ENCODE results near the gene ILF2. TPM values are rescaled to one million over a fixed set of nuclear protein-coding genes. Genes with fewer than 3 reads are reported as not detected.

Gene ILF2
- polyA plus RNA-seq, 1 donor (not counting 4 experiments of a cell fraction or from before 2014, with no cell fraction given) = 232 TPM

- no peaks in the 10 kb centered on the region for H4K20me1 ChIP-seq (ENCODE audit: control insufficient read depth, extremely low read depth, insufficient read depth, low read length)
- FAIRE-seq (no peak), DNase-seq (ENCODE audit: low read depth, low spot score) (no peak)
- TF ChIP-seq EZH2 (IDR thresholded peaks at IDR 0.05; ENCODE audit: low read length) (no peak), CTCF (optimal IDR thresholded peaks at IDR 0.05 in 1 of 3, IDR thresholded peaks at IDR 0.05 in 1 of 3, conservative IDR thresholded peaks at IDR 0.05 in 1 of 3; ENCODE audit: extremely low read depth in 1 of 3, insufficient read depth in 2 of 3, low read length in 3 of 3) (no peak)
- no peak overlapping the region for H3K27ac ChIP-seq (ENCODE audit: control insufficient read depth, insufficient read depth, low read length)
- H3K9me1 ChIP-seq (ENCODE audit: control insufficient read depth, extremely low read depth, insufficient read depth, low read length) = no peaks in the 10 kb centered on the region
- H3K79me2 ChIP-seq (ENCODE audit: control insufficient read depth, insufficient read depth, low read length) = no peaks in the 10 kb centered on the region
- peaks cover 31% of the 10 kb centered on the region for H3K27me3 ChIP-seq (ENCODE audit: control insufficient read depth, extremely low read depth, insufficient read depth, low read length)
- no peak overlapping the region for H3K9ac ChIP-seq (ENCODE audit: control insufficient read depth, extremely low read depth, insufficient read depth, low read length)
- peaks cover 2% of the 10 kb centered on the region for H3K4me1 ChIP-seq (ENCODE audit: control insufficient read depth, extremely low read depth, insufficient read depth, low read length)
- dilution Hi-C loops (cut with MboI; ENCODE audit: extremely low pct_ligation_motif_present, low sequenced_read_pairs) = loop anchor here (10.0 kb wide), 1 partner anchor 60 kb away; no protein-coding TSS in a partner anchor
- no peak overlapping the region for H3K4me2 ChIP-seq (ENCODE audit: control insufficient read depth, extremely low read depth, insufficient read depth, low read depth, low read length)
- H3K9me3 ChIP-seq (ENCODE audit: control insufficient read depth, low read depth, low read length) = no peaks in the 10 kb centered on the region
- no peak overlapping the region for H3K4me3 ChIP-seq (ENCODE audit: control insufficient read depth in 2 of 3, extremely low read depth in 1 of 3, insufficient read depth in 2 of 3, low read depth in 1 of 3, low read length in 3 of 3)
- H3K36me3 ChIP-seq (ENCODE audit: control insufficient read depth in 2 of 2, extremely low read depth in 1 of 2, insufficient read depth in 2 of 2, low read length in 2 of 2) = no peaks in the 10 kb centered on the region
- no peak overlapping the region for H2AFZ ChIP-seq (ENCODE audit: control insufficient read depth, low read length)
Observed at GRCh38 chr1:153684892-153685291, 14.1 kb upstream of the ILF2 start.

GRCh38 chr1:153683854-153684253 is 13.1 kb upstream of the ILF2 start:
- Histone ChIP-seq H3K36me3 (ENCODE audit: control insufficient read depth in 2 of 2, extremely low read depth in 1 of 2, insufficient read depth in 2 of 2, low read length in 2 of 2) (no peaks in the 10 kb centered on the region), H3K27ac (ENCODE audit: control insufficient read depth, insufficient read depth, low read length) (no peak overlapping the region), H2AFZ (ENCODE audit: control insufficient read depth, low read length) (peak overlapping the region; percentile 22), H4K20me1 (ENCODE audit: control insufficient read depth, extremely low read depth, insufficient read depth, low read length) (no peaks in the 10 kb centered on the region), H3K9me3 (ENCODE audit: control insufficient read depth, low read depth, low read length) (no peaks in the 10 kb centered on the region), H3K4me1 (ENCODE audit: control insufficient read depth, extremely low read depth, insufficient read depth, low read length) (peaks cover 8% of the 10 kb centered on the region), H3K79me2 (ENCODE audit: control insufficient read depth, insufficient read depth, low read length) (no peaks in the 10 kb centered on the region), H3K27me3 (ENCODE audit: control insufficient read depth, extremely low read depth, insufficient read depth, low read length) (peaks cover 42% of the 10 kb centered on the region), H3K4me2 (ENCODE audit: control insufficient read depth, extremely low read depth, insufficient read depth, low read depth, low read length) (no peak overlapping the region), H3K9ac (ENCODE audit: control insufficient read depth, extremely low read depth, insufficient read depth, low read length) (no peak overlapping the region), H3K4me3 (ENCODE audit: control insufficient read depth in 2 of 3, extremely low read depth in 1 of 3, insufficient read depth in 2 of 3, low read depth in 1 of 3, low read length in 3 of 3) (no peak overlapping the region), H3K9me1 (ENCODE audit: control insufficient read depth, extremely low read depth, insufficient read depth, low read length) (no peaks in the 10 kb centered on the region)
- FAIRE-seq = peak; percentile 13
- dilution Hi-C loops (cut with MboI; ENCODE audit: extremely low pct_ligation_motif_present, low sequenced_read_pairs) = loop anchor here (10.0 kb wide), 1 partner anchor 61 kb away; no protein-coding TSS in a partner anchor
- TF ChIP-seq CTCF (optimal IDR thresholded peaks at IDR 0.05 in 1 of 3, IDR thresholded peaks at IDR 0.05 in 1 of 3, conservative IDR thresholded peaks at IDR 0.05 in 1 of 3; ENCODE audit: extremely low read depth in 1 of 3, insufficient read depth in 2 of 3, low read length in 3 of 3) (no peak), EZH2 (IDR thresholded peaks at IDR 0.05; ENCODE audit: low read length) (no peak)
- DNase-seq (ENCODE audit: low read depth, low spot score) = no peak

All from keratinocyte (primary cell).